HG03457 (cell line): ENCODE data around the gene SPIN3.
A peak's percentile ranks its signal among the peaks of the same experiment; 100 is the strongest.
"Not testable (repeated sequence)": the region's sequence is repeated elsewhere in the genome, so short reads cannot be mapped to it uniquely, and the experiment has no call there.

Experiments
- ATAC-seq: cut with Tn5 transposase; IDR thresholded peaks from one replicate; pipeline ENCODE4 v1.9.1; 2021; ENCODE audit warnings: moderate number of reproducible peaks; ENCODE audit not compliant: unreplicated experiment

Gene SPIN3

DNA sequence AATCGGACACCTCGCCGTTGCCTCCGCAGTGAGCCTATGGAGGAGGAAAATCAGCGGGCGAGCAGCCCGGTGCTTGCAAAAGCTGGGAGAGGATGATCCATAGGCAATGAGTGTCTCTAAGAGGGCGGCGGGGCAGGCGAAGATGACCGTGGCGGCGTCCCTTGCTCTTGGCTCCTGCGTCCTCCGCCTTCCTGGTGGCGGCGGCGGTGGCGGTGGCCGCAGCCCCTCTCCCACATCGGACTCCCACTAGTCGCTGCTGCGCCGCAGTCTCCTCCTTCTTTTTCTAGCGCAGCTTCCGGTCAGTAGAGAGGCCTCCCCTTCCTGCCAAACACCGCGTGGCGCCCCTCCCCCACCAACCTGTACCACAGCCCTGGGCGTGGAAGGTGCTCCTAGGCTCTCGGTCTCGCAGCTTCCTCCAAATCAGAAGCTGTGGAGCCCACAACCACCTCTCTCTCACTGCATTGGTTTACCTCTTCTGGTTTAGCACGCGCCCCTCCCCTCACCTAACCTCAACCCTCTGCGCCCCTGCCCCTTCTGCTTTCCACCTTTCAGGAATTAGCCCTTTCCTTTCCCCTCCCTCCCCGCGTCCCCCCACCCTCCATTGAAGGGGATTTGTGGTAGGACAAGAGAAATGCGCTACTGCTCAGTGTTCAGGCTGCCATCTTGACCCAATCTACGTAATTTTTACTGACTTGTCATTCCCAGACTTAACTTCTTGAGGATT lies at the start of gene SPIN3:
Gene SPIN3 (minus strand): TSS at position 271 of the 724 bp plus-strand sequence. CDS start 594 bp downstream, outside the sequence.
- peak; percentile 97 for ATAC-seq

- ATAC-seq: no peak
These were observed 48.9 kb upstream of the SPIN3 start for GRCh38 chrX:57044245-57044644.

GRCh38 chrX:57037265-57037664 lies 41.9 kb upstream of the SPIN3 start:
- not testable (repeated sequence) for ATAC-seq

- no peak for ATAC-seq
These were observed 718 bp downstream of the SPIN3 start for GRCh38 chrX:56994375-56995270.

DNA sequence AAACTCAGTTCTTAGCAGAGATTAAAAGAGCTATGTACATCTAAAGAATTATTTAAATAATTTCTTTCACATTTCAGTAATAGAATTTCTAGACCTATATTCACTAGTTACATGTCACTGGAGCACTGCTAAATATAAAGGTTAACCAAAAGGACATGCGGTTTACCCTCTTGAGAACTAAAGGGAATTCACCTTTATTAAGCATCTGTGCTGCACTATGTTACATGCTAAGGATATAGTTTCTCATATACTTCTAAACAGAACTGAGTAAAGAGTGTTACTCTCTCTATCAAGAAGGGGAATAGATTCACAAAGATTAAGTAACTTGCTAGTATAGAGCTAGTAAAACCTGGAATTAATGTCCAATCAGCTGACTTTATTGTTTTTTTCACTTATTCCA lies 7.6 kb downstream of the SPIN3 start:
- ATAC-seq: no peak

- ATAC-seq: peak; percentile 57
These were observed 9.2 kb downstream of the SPIN3 start for GRCh38 chrX:56986138-56986537.

- peak; percentile 76 for ATAC-seq
These were observed 17.2 kb downstream of the SPIN3 start for GRCh38 chrX:56978172-56978571.

DNA sequence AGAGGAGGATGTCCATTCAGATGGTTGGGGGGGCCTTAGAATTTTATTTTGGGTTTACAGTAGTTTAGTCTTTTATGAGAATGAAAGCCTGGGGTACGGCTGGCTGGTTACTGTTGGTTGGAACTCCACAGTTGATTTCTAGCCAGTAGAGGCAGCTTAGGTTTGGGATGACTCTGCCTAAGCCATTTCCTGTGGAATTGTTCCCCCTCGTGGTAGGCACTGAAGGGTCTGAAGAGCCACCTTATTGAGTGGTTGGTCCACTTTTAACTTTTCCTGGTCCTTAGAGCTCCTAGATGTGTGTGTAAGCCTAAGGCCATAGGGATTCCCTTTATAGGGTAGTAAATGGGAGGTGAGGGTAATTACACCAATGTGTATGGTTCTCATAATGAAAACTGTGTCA lies 19.7 kb downstream of the SPIN3 start:
- ATAC-seq: no peak

DNA sequence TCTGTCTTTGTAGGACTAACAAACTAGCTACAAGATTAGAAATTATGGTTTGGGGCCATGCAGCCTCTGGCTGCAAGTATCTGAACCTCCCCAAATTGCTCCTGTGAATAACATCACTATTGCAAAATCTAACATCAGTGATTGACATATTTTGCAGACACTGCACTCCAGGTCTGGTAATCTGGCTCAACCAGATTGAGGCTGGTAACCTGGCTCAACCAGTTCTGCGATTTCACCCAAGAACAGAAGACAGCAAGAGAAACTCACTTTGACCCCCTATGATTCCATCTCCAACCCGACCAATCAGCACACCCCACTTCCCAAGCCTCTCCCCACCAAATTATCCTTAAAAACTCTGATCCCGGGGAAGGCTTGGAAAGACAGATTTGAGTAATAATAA lies 20.9 kb downstream of the SPIN3 start:
- no peak for ATAC-seq

- no peak for ATAC-seq
These were observed 25.8 kb downstream of the SPIN3 start for GRCh38 chrX:56969559-56969958.

DNA sequence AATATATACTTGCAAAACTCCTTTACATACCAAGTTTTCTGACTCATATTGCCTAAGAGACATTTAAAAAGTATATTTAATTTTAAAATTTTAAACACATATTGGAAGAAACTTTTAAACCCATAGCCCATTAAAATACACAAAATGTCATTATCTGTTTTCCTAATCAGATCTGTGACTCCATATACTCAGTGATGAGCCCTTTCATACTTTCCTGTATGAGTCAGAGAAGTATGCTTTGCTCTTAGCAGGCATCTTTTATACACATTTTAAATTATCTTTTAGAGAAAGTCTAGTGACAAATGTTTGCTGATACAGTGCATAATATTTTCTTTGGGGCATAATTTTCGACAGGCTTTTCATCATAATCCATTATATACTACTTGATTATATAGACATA lies 26.4 kb downstream of the SPIN3 start:
- no peak for ATAC-seq

- ATAC-seq: no peak
These were observed 32.0 kb downstream of the SPIN3 start for GRCh38 chrX:56963377-56963776.

- ATAC-seq: no peak
These were observed 47.6 kb downstream of the SPIN3 start for GRCh38 chrX:56947699-56948098.

- ATAC-seq: not testable (repeated sequence)
These were observed 49.1 kb downstream of the SPIN3 start for GRCh38 chrX:56946201-56946600.

GRCh38 chrX:56945226-56945625 lies 50.1 kb downstream of the SPIN3 start:
- not testable (repeated sequence) for ATAC-seq

- no peak for ATAC-seq
These were observed 52.1 kb downstream of the SPIN3 start for GRCh38 chrX:56943264-56943663.
